ENCODE measurements around the gene JMJD1C.
"Not testable (repeated sequence)": the region's sequence is repeated elsewhere in the genome, so short reads cannot be mapped to it uniquely, and the experiment has no call there.

The JMJD1C gene

DNA sequence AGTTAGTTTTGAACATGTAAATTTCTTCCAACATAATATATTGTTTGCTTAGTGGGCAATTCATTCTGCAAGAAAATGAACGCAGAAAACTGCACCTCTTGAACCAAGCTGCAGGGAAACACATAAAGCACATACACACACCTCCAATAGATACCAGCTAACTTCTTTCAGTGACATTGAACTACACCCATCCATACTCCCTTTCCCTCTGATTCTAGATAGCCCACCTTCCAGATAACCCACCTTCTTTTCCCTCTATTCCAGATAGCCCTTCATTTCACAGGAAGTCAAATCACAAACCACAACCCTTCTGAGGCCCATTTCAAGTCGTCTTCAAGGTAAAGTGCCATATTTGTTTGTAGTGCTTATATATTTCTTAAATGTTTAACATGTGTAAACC lies 304.2 kb downstream of the JMJD1C start:
- no peak for DNase-seq (ENCODE audit: low read depth)

DNA sequence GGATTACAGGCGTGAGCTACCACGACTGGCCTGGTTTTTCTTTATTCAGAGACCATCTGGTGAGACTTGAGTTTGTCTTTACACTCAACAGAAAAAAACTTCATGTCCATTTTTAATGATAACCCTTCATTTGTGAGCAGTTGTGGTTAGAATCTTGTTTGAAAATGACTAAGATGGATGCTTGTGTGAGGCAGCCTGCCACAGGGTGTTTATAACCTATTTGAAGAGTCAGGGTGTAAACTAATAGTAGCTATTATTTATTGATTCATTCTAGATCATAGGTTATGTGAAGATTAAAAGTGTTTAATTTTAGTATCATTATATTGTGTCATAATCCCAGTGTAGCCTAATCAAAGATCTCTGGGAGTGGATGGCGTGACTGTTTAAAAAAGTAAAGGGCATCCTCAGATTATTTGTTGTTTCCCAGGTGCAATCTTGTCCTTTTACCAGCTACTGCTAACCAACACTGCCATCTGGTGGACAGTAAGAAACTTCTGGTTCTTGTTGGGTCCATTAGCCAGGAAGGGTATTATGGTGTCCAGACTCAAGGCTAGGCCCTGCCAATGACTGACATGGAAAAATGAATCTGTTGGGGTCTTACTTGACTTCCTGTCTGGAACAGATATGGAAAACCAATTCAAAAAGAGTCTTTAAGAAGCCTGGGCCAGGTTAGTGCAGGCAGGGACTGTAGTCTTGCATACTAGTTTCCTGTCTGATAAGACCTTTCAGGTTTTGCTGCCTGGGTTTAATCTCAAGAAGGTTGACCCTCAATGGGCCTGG lies 307.7 kb downstream of the JMJD1C start:
- no peak for DNase-seq (ENCODE audit: low read depth)

DNA sequence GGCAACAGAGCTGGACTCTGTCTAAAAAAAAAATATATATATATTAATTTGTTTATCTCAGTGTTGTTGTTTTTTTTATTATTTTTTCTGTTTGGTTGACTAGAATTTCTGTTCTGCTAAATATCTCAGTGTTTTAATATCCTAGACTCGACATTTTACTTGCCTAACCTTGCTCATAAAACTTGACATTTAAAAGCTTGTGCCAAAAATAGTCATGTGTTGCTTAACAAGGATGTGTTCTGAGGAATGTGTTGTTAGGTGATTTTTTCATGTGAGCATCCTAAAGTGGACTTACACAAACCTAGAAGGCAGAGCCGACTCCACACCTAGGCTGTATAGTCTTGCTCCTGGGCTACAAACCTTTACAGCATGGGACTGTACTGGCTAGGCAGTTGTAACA lies 309.5 kb downstream of the JMJD1C start:
- no peak for DNase-seq (ENCODE audit: low read depth)

DNA sequence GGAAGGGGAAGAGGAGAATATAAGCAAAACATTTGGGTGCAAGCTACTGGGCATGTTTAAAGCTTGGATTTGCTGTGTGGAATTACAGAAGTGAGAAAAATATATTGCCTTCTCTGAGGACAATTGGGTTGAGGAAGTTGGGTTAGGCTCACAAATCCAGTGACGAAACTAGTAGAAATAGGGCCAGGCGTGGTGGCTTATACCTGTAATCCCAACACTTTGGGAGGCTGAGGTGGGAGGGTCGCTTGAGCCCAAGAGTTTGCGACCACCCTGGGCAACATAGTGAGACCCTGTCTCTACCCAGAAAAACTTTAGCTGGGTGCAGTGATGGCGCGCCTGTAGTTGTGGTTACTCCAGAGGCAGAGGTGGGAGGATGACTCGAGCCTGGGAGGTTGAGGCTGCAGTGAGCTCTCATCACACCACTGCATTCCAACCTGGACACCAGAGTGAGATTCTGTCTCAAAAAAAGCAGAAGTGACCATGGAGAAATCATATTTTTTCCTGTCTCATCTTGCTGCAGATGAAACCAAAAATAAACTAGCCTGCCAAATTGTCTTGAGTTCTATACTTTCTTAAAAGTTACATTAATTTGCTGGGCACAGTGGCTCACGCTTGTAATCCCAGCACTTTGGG lies 310.3 kb downstream of the JMJD1C start:
- no peak for DNase-seq (ENCODE audit: low read depth)

DNA sequence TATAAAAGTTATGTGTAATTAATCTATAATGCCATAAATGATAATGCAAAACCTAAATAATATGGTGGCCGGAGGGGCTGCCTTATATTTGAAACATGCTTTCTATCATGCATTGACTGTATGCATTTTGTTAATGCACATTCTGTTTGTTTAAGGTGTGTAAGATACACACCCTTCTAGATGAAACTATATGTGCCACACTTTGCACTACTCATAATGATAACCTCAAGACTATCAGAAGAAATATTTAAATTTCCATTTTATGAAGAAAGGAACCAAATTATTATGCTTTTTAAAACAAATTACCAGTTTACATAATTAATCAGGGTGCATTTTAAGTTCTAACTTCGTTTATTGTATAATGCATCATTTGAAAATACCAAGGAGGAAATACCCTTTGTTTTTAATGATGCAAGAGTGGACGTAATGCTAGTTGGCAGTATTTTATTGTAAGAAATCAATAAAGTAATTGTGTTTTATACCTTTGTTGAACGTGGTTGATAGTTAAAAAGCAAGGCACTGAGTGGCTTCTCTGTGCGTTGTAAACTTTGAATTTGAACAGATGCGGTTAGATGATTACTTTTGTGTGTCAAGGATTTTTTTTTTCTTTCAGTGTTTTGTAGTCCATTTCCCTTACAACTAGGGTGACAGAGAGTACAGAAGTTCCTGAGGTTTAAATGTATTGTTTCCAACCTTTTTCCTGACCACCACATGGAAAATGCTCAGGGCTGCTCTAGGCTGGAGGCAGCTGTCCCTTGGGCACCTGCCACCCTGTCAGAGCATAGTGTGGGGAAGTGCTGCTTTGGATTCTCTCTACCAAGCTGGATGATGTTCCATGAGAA lies 311.0 kb downstream of the JMJD1C start:
- no peak for DNase-seq (ENCODE audit: low read depth)

DNA sequence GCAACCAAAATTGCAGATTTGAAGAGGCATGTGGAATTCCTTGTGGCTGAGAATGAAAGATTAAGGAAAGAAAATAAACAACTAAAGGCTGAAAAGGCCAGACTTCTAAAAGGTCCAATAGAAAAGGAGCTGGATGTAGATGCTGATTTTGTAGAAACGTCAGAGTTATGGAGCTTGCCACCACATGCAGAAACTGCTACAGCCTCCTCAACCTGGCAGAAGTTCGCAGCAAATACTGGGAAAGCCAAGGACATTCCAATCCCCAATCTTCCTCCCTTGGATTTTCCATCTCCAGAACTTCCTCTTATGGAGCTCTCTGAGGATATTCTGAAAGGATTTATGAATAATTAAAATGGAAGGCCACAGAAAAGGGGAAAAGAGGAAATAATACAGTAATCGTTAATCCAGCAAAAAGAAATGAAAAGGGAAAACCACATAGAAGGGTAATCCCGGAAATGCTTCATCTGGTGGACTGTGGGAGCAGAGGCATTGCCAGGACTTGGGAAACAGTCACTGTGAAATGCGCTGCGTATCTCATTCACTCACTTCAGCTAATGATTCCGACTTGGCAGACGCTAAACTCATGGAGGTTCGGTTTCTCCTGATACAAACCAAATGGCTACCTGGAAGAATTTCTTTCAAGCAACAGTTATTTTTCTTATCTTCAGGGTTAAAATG lies 311.8 kb downstream of the JMJD1C start:
- DNase-seq (ENCODE audit: low read depth): not testable (repeated sequence)

DNA sequence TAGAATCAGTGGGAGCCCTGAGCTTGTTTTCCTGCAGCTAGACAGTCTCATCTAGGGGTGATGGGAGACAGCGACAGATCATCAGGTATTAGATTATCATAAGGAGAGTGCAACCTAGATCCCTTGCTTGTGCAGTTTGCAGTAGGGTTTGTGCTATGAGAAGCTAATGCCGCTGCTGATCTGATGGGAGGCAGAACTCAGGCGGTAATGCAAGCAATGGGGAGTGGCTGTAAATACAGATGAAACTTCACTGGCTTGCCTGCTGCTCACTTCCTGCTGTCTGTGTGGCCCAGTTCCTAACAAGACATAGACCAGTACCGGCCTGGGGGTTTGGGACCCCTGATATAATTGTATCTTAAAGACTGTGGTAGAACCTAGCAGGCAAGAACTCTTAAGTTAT lies 315.0 kb downstream of the JMJD1C start:
- DNase-seq (ENCODE audit: low read depth): no peak

DNA sequence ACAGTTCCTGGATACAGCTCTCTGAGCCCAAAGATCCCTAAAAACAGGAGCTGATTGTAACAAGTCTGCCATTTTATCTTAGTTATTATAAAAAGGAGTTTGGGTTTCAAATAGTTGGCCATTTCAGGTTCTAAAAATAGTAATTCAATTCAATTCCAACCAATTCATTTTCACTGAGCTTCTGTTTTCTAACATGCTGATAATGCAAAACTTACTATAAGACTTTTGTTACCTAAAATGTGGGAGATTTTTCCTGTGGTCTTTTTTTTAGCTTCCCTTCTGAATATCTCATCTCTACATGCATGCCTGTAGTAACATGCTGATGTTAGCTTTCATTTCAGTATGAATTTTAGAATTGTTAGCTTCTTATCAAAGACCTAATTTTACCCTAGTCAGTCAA lies 319.3 kb downstream of the JMJD1C start:
- DNase-seq (ENCODE audit: low read depth): no peak

DNA sequence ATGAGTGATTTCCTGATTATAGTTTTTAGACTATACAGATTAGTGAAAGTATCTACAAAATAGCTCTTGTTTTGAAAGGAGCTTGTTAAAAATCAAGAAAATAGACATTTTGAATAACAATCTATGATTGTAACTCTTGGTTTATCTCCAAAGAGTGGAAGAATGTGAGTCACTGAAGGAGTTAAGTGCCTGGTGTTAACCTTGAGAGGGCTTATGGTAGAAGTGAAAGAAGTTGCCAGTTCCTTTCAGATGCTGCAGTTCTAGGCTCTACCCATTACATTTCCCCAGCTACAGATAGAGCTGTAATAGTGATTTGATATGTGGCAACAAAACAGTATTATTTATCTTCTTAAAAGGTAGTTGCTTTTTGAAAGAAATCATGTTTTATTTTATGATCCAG lies 320.0 kb downstream of the JMJD1C start:
- DNase-seq (ENCODE audit: low read depth): no peak

DNA sequence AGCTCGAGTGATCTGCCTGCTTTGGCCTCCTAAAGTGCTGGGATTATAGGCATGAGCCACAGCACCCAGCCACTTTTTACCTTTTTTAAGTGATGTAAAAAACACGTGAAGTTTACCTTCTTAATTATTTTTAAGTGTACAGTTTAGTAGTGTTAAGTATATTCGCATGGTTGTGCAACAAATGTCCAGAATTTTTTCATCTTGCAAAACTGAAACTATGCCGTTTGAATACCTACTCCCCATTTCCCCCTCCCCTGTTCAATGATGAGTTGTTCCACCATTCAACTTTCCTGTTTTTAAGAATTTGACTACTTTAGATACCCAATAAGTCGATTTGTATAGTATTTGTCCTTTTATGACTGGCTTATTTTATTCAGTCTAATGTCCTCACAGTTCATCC lies 321.8 kb downstream of the JMJD1C start:
- no peak for DNase-seq (ENCODE audit: low read depth)

DNA sequence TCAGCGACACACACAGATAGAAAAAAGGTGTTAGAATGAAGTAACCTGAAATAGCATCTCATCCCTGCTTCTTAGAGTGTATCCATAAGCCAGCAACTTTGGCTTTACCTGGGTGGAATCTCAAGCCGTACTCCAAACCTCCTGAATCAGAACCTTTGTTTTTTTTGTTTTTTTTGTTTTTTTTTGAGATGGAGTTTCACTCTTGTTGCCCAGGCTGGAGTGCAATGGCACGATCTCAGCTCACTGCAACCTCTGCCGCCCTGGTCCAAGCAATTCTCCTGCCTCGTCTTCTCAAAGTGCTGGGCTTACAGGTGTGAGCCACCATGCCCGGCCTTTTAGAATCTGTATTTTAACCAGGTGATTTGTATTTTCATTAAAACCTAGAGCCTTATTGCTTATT lies 323.6 kb downstream of the JMJD1C start:
- no peak for DNase-seq (ENCODE audit: low read depth)

DNA sequence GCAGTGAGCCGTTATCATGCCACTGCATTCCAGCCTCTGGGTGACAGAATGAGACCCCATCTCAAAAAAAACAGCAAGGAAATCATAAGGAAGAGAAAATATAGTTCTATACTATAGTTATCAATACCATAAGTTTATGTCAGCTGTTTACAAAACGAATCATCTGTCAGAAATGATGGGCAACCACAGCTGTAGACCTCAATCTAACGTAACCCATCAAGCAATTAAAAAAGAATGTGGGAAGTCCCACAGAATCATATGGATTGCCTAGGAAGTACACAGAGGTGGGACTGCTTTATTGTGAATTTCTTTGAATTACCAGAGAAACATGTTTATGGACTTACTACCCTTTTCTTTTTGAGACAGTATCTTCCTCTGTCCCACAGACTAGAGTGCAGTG lies 325.7 kb downstream of the JMJD1C start:
- no peak for DNase-seq (ENCODE audit: low read depth)

DNA sequence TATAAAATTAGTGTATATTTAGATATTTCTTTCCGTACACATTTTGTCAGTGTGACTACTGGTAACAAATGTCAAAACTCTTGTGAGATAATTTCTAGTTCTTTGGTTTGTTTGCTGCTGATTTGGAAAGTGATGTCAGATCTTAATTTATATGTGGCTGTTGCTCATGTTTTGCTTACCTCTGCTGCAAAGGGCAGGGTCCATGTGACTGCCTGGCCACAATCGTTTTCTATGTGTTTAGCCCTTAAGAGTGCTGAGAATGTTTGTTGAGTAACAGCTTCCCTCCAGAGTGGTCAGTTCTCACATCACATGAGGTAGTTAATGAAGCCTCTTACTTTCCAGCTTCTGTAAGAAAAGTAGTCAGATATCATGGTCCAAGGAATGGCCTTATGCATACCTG lies 328.5 kb downstream of the JMJD1C start:
- no peak for DNase-seq (ENCODE audit: low read depth)

DNA sequence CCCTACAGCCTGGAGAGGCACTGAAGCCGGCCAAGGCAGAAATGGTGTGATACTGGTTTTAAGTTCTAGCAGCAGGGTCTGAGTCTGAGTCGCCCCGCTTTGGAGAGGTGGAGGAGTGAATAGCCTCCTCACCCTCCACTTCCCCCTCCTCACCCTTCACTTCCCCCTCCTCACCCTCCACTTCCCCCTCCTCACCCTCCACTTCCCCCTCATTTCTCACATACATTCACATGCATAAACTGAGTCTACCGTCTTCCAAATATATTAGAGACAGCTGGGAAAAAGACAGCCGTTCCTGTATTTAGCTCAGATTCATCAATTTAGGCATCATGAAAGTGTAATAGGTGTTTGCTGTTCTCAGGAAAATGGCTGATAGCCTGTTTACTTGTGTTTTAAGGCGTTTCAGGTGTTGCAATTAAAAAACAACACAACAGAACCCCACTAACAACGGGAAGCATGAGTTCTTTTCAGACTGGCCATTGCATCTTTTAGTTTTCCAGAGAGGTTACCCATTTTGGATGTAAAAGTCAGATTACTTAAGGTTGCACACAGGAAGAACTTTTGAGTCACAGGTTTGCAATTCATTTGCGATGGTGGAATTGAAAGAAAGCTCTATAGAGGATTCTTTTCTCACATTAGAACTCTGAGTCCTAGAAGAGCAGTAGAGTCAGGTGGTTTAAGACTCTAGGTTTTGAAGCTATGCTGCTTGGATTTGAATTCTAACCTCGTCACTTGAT lies 331.8 kb downstream of the JMJD1C start:
- DNase-seq (ENCODE audit: low read depth): no peak

DNA sequence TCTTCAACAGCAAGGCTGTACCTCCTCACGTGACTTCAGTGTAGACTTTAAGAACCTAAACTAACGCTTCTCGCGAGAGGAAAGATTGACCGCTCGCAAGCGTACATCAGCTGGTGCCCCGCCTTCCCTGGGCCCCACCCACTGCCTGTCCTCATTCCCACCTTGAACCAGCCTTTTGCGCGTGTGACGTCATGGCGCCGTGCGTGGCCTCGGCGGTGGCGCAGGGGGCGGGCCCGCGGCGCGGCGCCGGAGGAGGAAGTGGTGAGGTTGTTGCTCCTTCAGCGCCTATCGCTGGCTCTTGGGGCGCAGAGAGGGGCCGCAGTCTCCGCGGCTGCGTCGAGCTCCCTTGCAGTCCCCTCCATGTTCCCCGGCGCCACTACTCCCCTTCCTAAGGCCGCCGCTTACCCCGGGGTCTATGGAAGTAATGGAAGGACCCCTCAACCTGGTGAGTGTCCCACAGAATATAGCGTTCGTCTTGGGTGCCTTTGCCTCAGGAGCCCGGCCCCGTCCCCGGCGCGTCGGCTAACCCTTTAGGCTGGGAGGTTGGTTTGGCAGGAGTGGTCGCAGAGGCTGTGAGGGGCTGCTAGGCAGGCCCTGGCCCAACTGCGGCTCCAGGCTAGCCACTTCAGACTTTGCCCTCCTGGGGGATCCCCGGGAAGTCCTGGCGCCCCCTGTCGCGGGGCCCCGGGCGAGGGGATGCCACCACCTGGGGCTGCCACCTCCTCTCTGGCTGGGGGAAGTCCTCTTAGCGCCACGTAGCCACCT lies 332.5 kb downstream of the JMJD1C start, which contains the start of gene NRBF2:
NRBF2 (plus strand) TSS at position 273 of the 765 bp plus-strand sequence; CDS start at position 416, 143 bp downstream.
- DNase-seq (ENCODE audit: low read depth): peak; percentile 95

DNA sequence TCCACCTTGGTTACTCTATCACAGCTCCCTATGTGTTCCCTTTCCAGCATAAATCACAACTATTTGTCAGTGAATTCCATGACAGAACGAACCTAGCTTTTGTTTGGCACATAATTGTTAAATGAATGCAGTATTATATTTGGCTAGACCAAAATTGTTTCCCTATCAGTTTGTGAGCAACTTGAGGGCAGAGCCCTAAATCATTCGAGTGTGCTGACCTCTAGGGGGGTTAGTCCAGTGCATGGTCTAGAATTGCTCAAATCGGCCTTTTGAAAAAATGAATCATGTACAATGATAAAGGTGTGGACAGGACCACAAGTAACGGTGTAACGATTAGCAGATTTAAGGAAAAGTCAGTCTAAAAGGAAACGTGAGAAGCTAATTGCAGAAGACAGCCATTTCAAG lies 333.1 kb downstream of the JMJD1C start:
- DNase-seq (ENCODE audit: low read depth): no peak

DNA sequence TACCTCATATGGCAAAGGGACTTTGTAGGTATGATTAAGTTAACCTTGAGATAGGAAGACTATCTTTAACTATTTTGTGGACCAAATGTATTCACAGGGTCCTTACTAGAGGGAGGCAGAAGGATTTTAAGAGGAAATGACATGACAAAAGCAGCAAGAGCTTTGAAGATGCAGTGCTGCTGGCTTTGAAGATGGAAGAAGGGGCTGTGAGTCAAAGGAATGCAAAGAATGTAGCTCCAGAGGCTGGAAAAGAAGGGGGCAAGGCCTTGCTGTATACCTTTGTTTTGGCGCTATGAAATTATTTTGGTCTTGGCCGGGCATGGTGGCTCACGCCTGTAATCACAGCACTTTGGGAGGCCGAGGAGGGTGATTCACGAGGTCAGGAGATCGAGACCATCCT lies 335.9 kb downstream of the JMJD1C start:
- no peak for DNase-seq (ENCODE audit: low read depth)

DNA sequence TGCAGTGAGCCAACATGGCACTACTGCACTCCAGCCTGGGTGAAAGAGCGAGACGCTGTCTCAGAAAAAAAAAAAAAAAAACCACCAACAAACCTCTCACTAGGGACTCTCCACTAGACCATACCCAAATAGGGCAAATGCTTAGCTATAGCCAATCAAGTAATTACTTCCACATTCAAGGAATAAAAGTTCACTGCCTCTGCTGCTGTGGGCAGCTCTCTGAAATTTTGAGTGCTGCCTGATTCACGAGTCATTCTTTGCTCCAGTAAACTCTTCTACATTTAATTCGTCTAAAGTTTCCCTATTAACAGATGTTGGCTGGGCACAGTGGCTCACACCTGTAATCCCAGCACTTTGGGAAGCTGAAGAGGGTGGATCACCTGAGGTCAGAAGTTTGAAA lies 337.3 kb downstream of the JMJD1C start:
- no peak for DNase-seq (ENCODE audit: low read depth)

DNA sequence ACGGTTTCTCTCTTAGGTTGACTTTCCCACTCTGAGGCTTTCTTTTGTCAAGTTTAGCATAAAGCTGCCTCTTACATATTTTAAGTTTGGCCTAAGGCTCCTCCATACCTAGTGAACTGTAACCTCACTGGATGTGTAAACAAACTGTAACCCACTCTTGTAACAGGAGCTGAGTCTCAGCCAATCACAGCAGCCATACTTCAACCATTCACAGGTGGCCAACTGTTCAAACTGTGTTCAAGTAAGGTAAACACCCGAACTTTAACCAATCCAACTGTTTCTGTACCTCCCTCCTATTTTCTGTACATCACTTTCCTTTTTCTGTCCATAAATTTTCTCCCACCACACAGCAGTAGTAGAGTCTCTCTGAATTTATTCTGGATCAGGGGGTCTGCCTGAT lies 340.3 kb downstream of the JMJD1C start:
- DNase-seq (ENCODE audit: low read depth): no peak

DNA sequence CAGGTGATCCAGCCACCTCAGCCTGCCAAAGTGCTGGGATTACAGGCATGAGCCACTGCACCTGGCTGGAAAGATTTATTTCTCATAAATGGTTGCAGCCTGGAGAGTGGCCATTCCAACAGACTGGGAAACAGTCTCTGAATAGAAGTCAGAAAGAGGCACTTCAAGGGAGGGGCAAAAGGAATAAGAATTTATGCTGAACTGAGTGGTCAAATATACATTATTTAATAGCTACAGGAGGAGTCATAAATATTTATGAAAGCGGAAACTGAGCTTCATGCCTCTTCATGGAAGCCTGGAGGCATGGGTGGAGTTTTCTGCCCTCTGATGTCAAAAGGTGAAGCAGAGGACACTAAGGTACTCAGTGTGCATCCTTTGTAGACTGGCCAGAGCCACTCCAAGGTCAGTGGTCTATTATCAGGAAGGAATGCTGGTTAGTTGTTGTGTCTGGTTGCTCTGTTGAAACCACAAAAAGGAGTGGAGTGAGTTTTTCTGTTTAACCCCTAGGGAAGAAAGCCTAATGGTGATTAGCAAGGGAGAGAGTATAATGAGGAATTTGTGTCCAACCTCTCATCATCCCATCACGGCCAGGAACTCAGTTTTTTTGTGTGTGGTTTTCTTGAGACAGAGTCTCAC lies 341.9 kb downstream of the JMJD1C start:
- DNase-seq (ENCODE audit: low read depth): no peak

Measured in stimulated activated CD8-positive, alpha-beta memory T cell treated with anti-CD3 and anti-CD28 coated beads, Interleukin-4, amount 100 ng/mL, for 24 hours (primary cell).